IMR-90 (cell line): ENCODE data around the gene NXPE1. TPM values are rescaled to one million over a fixed set of nuclear protein-coding genes. Genes with fewer than 3 reads are reported as not detected.

Experiments used
- ATAC-seq: fragments of 200-7000 bp; cut with Tn5 transposase; 2 replicates; pipeline ENCODE4 v1.9.1; 2020; ENCODE audit warnings: low read depth, mild to moderate bottlenecking, moderate library complexity
- BruUV-seq: library from RNA; stranded (reverse); fragments of 400-500 nt; replicated peaks from 2 replicates; lab custom pipeline; 2021; lab: Mats Ljungman, UMichigan
- CTCF ChIA-PET: fragments of 300-600 bp; formaldehyde crosslinking; extraction: SDS; loops from one replicate; lab custom pipeline; 2021; ENCODE audit warnings: antibody characterized with exemption; lab: Yijun Ruan, JAX
- POLR2A ChIA-PET: fragments of 300-600 bp; sonication (Branson Sonifier 250); formaldehyde crosslinking; loops from one replicate; lab custom pipeline; 2022; ENCODE audit warnings: antibody characterized with exemption; ENCODE audit not compliant: unreplicated experiment; lab: Charles Lee
- DNase-seq: peaks from one replicate; pipeline ENCODE4 v3.0.0; 2013
- H2AFZ ChIP-seq: replicated peaks from 2 replicates; pipeline ENCODE3; 2013; ENCODE audit warnings: low read length, mild to moderate bottlenecking; ENCODE audit not compliant: poor library complexity
- H2AK5ac ChIP-seq: 2 replicates; pipeline ENCODE4 v1.6.1; 2013; ENCODE audit warnings: low read depth, low read length, inconsistent platforms
- H2AK9ac ChIP-seq: replicated peaks from 2 replicates; pipeline ENCODE3; 2013; ENCODE audit warnings: mild to moderate bottlenecking, low read depth, low read length, moderate library complexity; ENCODE audit not compliant: poor library complexity
- H2BK120ac ChIP-seq: 2 replicates; pipeline ENCODE4 v1.6.1; 2013; ENCODE audit warnings: low read depth, low read length, inconsistent platforms
- H2BK15ac ChIP-seq: 3 replicates; pipeline ENCODE4 v1.6.1; 2013; ENCODE audit warnings: low read depth, low read length, inconsistent platforms
- H2BK20ac ChIP-seq: 2 replicates; pipeline ENCODE4 v1.6.1; 2013; ENCODE audit warnings: low read depth, mild to moderate bottlenecking, inconsistent platforms, low read length, moderate library complexity
- H2BK5ac ChIP-seq: 2 replicates; pipeline ENCODE4 v1.6.1; 2013; ENCODE audit warnings: mild to moderate bottlenecking, low read depth, low read length, inconsistent platforms; ENCODE audit not compliant: poor library complexity, severe bottlenecking
- H3K14ac ChIP-seq: replicated peaks from 2 replicates; pipeline ENCODE4 v1.6.1; 2013; ENCODE audit warnings: low read depth, low read length, inconsistent platforms
- H3K18ac ChIP-seq: 2 replicates; pipeline ENCODE4 v1.6.1; 2013; ENCODE audit warnings: low read depth, low read length, control low read depth
- H3K23ac ChIP-seq: 2 replicates; pipeline ENCODE4 v1.6.1; 2013; ENCODE audit warnings: low read depth, low read length, inconsistent platforms
- H3K27ac ChIP-seq: 2 replicates; pipeline ENCODE4 v1.5.1; 2013; ENCODE audit warnings: mild to moderate bottlenecking, control low read depth, low read length; ENCODE audit not compliant: insufficient read depth
- H3K27me3 ChIP-seq: 2 replicates; pipeline ENCODE4 v1.6.1; 2013; ENCODE audit warnings: low read length; ENCODE audit not compliant: control insufficient read depth, insufficient read depth
- H3K36me3 ChIP-seq: 2 replicates; pipeline ENCODE4 v1.6.1; 2013; ENCODE audit warnings: low read length, mixed read lengths; ENCODE audit not compliant: control insufficient read depth, insufficient read depth
- H3K4ac ChIP-seq: 2 replicates; pipeline ENCODE4 v1.6.1; 2013; ENCODE audit warnings: low read depth, low read length, inconsistent platforms
- H3K4me1 ChIP-seq: 2 replicates; pipeline ENCODE4 v1.6.1; 2013; ENCODE audit warnings: low read length, mixed read lengths; ENCODE audit not compliant: control insufficient read depth, insufficient read depth
- H3K4me2 ChIP-seq: 2 replicates; pipeline ENCODE4 v1.6.1; 2013; ENCODE audit warnings: low read depth, mild to moderate bottlenecking, control low read depth, low read length, moderate library complexity
- H3K4me3 ChIP-seq: 2 replicates; pipeline ENCODE4 v1.5.1; 2013; ENCODE audit warnings: low read depth, mild to moderate bottlenecking, control low read depth, low read length, moderate library complexity; ENCODE audit not compliant: insufficient read depth
- H3K56ac ChIP-seq: 2 replicates; pipeline ENCODE4 v1.6.1; 2013; ENCODE audit warnings: low read length, inconsistent platforms; ENCODE audit not compliant: insufficient read depth; ENCODE audit errors: extremely low read depth
- H3K79me1 ChIP-seq, 2 experiments: 2 replicates each; pipeline ENCODE4 v1.6.1; 2013; ENCODE audit warnings: low read length in 2 of 2, inconsistent platforms in 1 of 2, low read depth in 1 of 2
- H3K9ac ChIP-seq: 2 replicates; pipeline ENCODE4 v1.6.1; 2013; ENCODE audit warnings: low read depth, low read length, control low read depth
- H3K9me1 ChIP-seq: 2 replicates; pipeline ENCODE4 v1.6.1; 2013; ENCODE audit warnings: low read length, inconsistent platforms; ENCODE audit not compliant: insufficient read depth
- H3K9me3 ChIP-seq: 2 replicates; pipeline ENCODE4 v1.6.1; 2013; ENCODE audit warnings: low read length; ENCODE audit not compliant: control insufficient read depth, insufficient read depth
- H4K20me1 ChIP-seq: 2 replicates; pipeline ENCODE4 v1.6.1; 2013; ENCODE audit warnings: low read length, inconsistent platforms; ENCODE audit not compliant: insufficient read depth
- H4K5ac ChIP-seq: 2 replicates; pipeline ENCODE4 v1.6.1; 2013; ENCODE audit warnings: mild to moderate bottlenecking, low read depth, low read length, control low read depth
- H4K8ac ChIP-seq, 2 experiments: 2 replicates each; pipeline ENCODE4 v1.6.1; 2013; ENCODE audit warnings: low read depth in 2 of 2, low read length in 2 of 2, control low read depth in 1 of 2, inconsistent platforms in 1 of 2
- H4K91ac ChIP-seq: 2 replicates; pipeline ENCODE4 v1.6.1; 2013; ENCODE audit warnings: low read depth, low read length, inconsistent platforms; ENCODE audit not compliant: insufficient read depth
- BHLHE40 ChIP-seq: fragments of 150-350 bp; IDR thresholded peaks from 2 replicates; pipeline ENCODE4 v1.6.1; 2016; ENCODE audit warnings: mild to moderate bottlenecking, low read depth, low read length
- CEBPB ChIP-seq: IDR thresholded peaks from 2 replicates; pipeline ENCODE4 v1.6.1; 2012; ENCODE audit warnings: low read depth, low read length, improper control_type of control experiment
- CHD1 ChIP-seq: IDR thresholded peaks from 2 replicates; pipeline ENCODE4 v1.6.1; 2012; ENCODE audit warnings: low read depth, low read length, improper control_type of control experiment
- FOS ChIP-seq: fragments of 150-350 bp; IDR thresholded peaks from 2 replicates; pipeline ENCODE4 v1.6.1; 2016; ENCODE audit warnings: low read depth, low read length
- MAFK ChIP-seq: IDR thresholded peaks from 2 replicates; pipeline ENCODE4 v1.6.1; 2012; ENCODE audit warnings: low read depth, low read length, improper control_type of control experiment
- MAZ ChIP-seq: IDR thresholded peaks from 2 replicates; pipeline ENCODE4 v1.6.1; 2012; ENCODE audit warnings: low read depth, mild to moderate bottlenecking, low read length, improper control_type of control experiment, moderate library complexity, borderline replicate concordance
- MXI1 ChIP-seq: IDR thresholded peaks from 2 replicates; pipeline ENCODE4 v1.6.1; 2012; ENCODE audit warnings: low read depth, mild to moderate bottlenecking, low read length, moderate library complexity, borderline replicate concordance
- NFE2L2 ChIP-seq: fragments of 150-350 bp; IDR thresholded peaks from 2 replicates; pipeline ENCODE4 v1.6.1; 2016; ENCODE audit warnings: low read depth, mild to moderate bottlenecking, low read length
- POLR2A ChIP-seq: IDR thresholded peaks from 2 replicates; pipeline ENCODE4 v1.6.1; 2012; ENCODE audit warnings: mild to moderate bottlenecking, low read depth, low read length
- RAD21 ChIP-seq: IDR thresholded peaks from 2 replicates; pipeline ENCODE4 v1.6.1; 2012; ENCODE audit warnings: low read length, improper control_type of control experiment
- RCOR1 ChIP-seq: IDR thresholded peaks from 2 replicates; pipeline ENCODE4 v1.6.1; 2012; ENCODE audit warnings: mild to moderate bottlenecking, low read length, improper control_type of control experiment; ENCODE audit not compliant: insufficient replicate concordance
- RFX5 ChIP-seq: IDR thresholded peaks from 2 replicates; pipeline ENCODE4 v1.8.0; 2012; ENCODE audit warnings: low read depth, mild to moderate bottlenecking, low read length, moderate library complexity
- SMC3 ChIP-seq: fragments of 150-350 bp; IDR thresholded peaks from 2 replicates; pipeline ENCODE4 v1.6.1; 2016; ENCODE audit warnings: low read depth, mild to moderate bottlenecking, antibody characterized with exemption, low read length, moderate library complexity
- WGBS, 2 experiments: methylation state at CpG; one replicate each; pipeline versions ENCODE4 v1.1.5 to v1.1.7; 2013; ENCODE audit warnings: missing lambda C conversion rate in 2 of 2; ENCODE audit not compliant: insufficient read length in 1 of 2; ENCODE audit errors: extremely low coverage in 2 of 2; 5-methylcytosine and 5-hydroxymethylcytosine counted together
- dilution Hi-C: fragments of 300-500 bp; cut with HindIII; formaldehyde crosslinking; loops from one replicate; pipeline ENCODE4 v1.14.3; 2018; ENCODE audit warnings: low sequenced_read_pairs; ENCODE audit not compliant: unreplicated experiment
- in situ Hi-C: fragments of 300-500 bp; cut with MboI; formaldehyde crosslinking; loops from 3 replicates; pipeline ENCODE4 v1.14.3; 2019; ENCODE audit warnings: low sequenced_read_pairs, inconsistent platforms, mixed read lengths
- intact Hi-C: fragments of 100-400 bp; cut with micrococcal nuclease; formaldehyde crosslinking; loops from 2 replicates; pipeline ENCODE4 v1.10.0; 2022
- polyA plus RNA-seq, 3 experiments: library from polyadenylated mRNA; depleted of rRNA; stranded (reverse); fragments of >200 nt; gene quantifications; 2 replicates each; pipeline ENCODE4 v1.2.3, GENCODE V29; 2012; ENCODE audit warnings: low replicate concordance in 1 of 3
- total RNA-seq: library from RNA; depleted of rRNA; stranded (reverse); fragments of >200 nt; gene quantifications from 2 replicates; pipeline ENCODE4 v1.2.3, GENCODE V29; 2012
- TF ChIP-seq, protein P1 (sequence below): conservative IDR thresholded peaks from 2 replicates; pipeline ENCODE4 v1.5.1; 2012; ENCODE audit warnings: mild to moderate bottlenecking, low read depth, low read length, improper control_type of control experiment
- TF ChIP-seq, protein P2 (sequence below): fragments of 150-350 bp; IDR thresholded peaks from 2 replicates; pipeline ENCODE4 v1.6.1; 2016; ENCODE audit warnings: low read depth, mild to moderate bottlenecking, low read length, moderate library complexity, borderline replicate concordance
- TF ChIP-seq, protein P3 (sequence below): fragments of 150-350 bp; IDR thresholded peaks from 2 replicates; pipeline ENCODE4 v1.6.1; 2017; ENCODE audit warnings: mild to moderate bottlenecking, antibody characterized with exemption, low read length, low read depth

NXPE1 gene
- total and polyA plus RNA-seq, 2 of the 4 experiments (the other 2 are of a cell fraction): not detected

DNA sequence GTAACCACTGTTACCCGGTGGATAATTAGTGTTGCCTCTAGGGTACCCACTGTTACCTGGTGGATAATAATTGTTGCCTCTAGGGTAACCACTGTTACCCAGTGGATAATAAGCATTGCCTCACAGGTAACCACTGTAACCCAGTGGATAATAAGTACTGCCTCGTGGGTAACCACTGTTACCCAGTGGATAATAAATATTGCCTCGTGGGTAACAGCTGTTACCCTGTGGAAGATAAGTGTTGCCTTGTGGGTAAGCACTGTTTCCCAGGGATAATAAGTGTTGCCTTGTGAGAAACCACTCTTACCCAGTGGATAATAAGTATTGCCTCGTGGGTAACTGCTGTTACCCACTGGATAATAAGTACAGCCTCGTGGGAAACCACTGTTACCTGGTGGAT is 45.2 kb upstream of the NXPE1 start:
- dilution Hi-C loops: no loop called here
- CTCF ChIA-PET: no interaction called here

More for the DNA sequence above, 45.2 kb upstream of the NXPE1 start:
- H3K14ac ChIP-seq: no peak overlapping the region
- ATAC-seq (no peak), DNase-seq (no peak)
- no peaks in the 10 kb centered on the region for H3K4me1 ChIP-seq
- H2AK5ac ChIP-seq: no peak overlapping the region
- H4K20me1 ChIP-seq: no peaks in the 10 kb centered on the region
- H3K79me1 ChIP-seq: no peaks in the 10 kb centered on the region
- H3K9me3 ChIP-seq: no peaks in the 10 kb centered on the region
- no peak overlapping the region for H2AK9ac ChIP-seq
- no peaks in the 10 kb centered on the region for H3K27me3 ChIP-seq
- H4K5ac ChIP-seq: no peak overlapping the region
- H3K23ac ChIP-seq: no peak overlapping the region
- H3K4ac ChIP-seq: no peak overlapping the region
- no peak overlapping the region for H2BK20ac ChIP-seq
- H4K91ac ChIP-seq: no peak overlapping the region
- H4K8ac ChIP-seq: no peak overlapping the region
- no peak overlapping the region for H2AFZ ChIP-seq
- no peak overlapping the region for H3K4me2 ChIP-seq
- no peak overlapping the region for H3K18ac ChIP-seq
- no peak overlapping the region for H3K56ac ChIP-seq
- in situ Hi-C loops (no loop called here), intact Hi-C loops (loop anchor here (5.0 kb wide), 1 partner anchor 323 kb away; no protein-coding TSS in a partner anchor)
- no TSS peak for BruUV-seq
- no peak overlapping the region for H2BK5ac ChIP-seq
- H3K9me1 ChIP-seq: no peaks in the 10 kb centered on the region
- no peak overlapping the region for H2BK120ac ChIP-seq
- no peak overlapping the region for H3K27ac ChIP-seq
- H3K9ac ChIP-seq: no peak overlapping the region
- WGBS, 2 experiments: 40% methylated on average over 2 of the region's 5 CpGs; no CpG with 5 or more reads in 1 of the 2 experiments
- no peaks in the 10 kb centered on the region for H3K36me3 ChIP-seq
- TF ChIP-seq POLR2A: no peak
- TF ChIP-seq SMC3: no peak
- no peak for TF ChIP-seq BHLHE40
- no peak for TF ChIP-seq MXI1
- TF ChIP-seq FOS: no peak
- TF ChIP-seq, protein P1, sequence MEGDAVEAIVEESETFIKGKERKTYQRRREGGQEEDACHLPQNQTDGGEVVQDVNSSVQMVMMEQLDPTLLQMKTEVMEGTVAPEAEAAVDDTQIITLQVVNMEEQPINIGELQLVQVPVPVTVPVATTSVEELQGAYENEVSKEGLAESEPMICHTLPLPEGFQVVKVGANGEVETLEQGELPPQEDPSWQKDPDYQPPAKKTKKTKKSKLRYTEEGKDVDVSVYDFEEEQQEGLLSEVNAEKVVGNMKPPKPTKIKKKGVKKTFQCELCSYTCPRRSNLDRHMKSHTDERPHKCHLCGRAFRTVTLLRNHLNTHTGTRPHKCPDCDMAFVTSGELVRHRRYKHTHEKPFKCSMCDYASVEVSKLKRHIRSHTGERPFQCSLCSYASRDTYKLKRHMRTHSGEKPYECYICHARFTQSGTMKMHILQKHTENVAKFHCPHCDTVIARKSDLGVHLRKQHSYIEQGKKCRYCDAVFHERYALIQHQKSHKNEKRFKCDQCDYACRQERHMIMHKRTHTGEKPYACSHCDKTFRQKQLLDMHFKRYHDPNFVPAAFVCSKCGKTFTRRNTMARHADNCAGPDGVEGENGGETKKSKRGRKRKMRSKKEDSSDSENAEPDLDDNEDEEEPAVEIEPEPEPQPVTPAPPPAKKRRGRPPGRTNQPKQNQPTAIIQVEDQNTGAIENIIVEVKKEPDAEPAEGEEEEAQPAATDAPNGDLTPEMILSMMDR: no peak
- TF ChIP-seq RAD21: no peak
- TF ChIP-seq, protein P2, sequence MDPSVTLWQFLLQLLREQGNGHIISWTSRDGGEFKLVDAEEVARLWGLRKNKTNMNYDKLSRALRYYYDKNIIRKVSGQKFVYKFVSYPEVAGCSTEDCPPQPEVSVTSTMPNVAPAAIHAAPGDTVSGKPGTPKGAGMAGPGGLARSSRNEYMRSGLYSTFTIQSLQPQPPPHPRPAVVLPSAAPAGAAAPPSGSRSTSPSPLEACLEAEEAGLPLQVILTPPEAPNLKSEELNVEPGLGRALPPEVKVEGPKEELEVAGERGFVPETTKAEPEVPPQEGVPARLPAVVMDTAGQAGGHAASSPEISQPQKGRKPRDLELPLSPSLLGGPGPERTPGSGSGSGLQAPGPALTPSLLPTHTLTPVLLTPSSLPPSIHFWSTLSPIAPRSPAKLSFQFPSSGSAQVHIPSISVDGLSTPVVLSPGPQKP: no peak
- TF ChIP-seq CEBPB: no peak
- TF ChIP-seq MAZ: no peak
- TF ChIP-seq NFE2L2: no peak
- TF ChIP-seq CHD1: no peak
- TF ChIP-seq RFX5: no peak
- TF ChIP-seq RCOR1: no peak
- no peak for TF ChIP-seq MAFK
- TF ChIP-seq, protein P3, sequence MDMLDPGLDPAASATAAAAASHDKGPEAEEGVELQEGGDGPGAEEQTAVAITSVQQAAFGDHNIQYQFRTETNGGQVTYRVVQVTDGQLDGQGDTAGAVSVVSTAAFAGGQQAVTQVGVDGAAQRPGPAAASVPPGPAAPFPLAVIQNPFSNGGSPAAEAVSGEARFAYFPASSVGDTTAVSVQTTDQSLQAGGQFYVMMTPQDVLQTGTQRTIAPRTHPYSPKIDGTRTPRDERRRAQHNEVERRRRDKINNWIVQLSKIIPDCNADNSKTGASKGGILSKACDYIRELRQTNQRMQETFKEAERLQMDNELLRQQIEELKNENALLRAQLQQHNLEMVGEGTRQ: no peak
- POLR2A ChIA-PET: no interaction called here
- H3K4me3 ChIP-seq: no peak overlapping the region
- no peak overlapping the region for H2BK15ac ChIP-seq
